HG03378 (cell line): ENCODE results near the gene SCN8A.

ENCODE experiments used
- ATAC-seq: cut with Tn5 transposase; IDR thresholded peaks from one replicate; pipeline ENCODE4 v1.9.1; 2021; ENCODE audit warnings: mild to moderate bottlenecking, moderate library complexity; ENCODE audit not compliant: unreplicated experiment

Gene SCN8A

GRCh38 chr12:51666696-51667095 lies 75.7 kb downstream of the SCN8A start:
- no peak for ATAC-seq

GRCh38 chr12:51667269-51667668 lies 76.2 kb downstream of the SCN8A start:
- ATAC-seq = no peak

- no peak for ATAC-seq
Measured at GRCh38 chr12:51669271-51669670, 78.2 kb downstream of the SCN8A start.

- no peak for ATAC-seq
Measured at GRCh38 chr12:51669996-51670395, 79.0 kb downstream of the SCN8A start.

- ATAC-seq = no peak
Measured at GRCh38 chr12:51672334-51672733, 81.3 kb downstream of the SCN8A start.

GRCh38 chr12:51675071-51675803 lies 84.2 kb downstream of the SCN8A start:
- no peak for ATAC-seq

- ATAC-seq = no peak
Measured at GRCh38 chr12:51676875-51677274, 85.8 kb downstream of the SCN8A start.

- ATAC-seq = no peak
Measured at GRCh38 chr12:51677284-51677968, 86.4 kb downstream of the SCN8A start.

- ATAC-seq = no peak
Measured at GRCh38 chr12:51678086-51678724, 87.2 kb downstream of the SCN8A start.

GRCh38 chr12:51682981-51683380 lies 91.9 kb downstream of the SCN8A start:
- ATAC-seq = no peak

GRCh38 chr12:51683763-51684357 lies 92.8 kb downstream of the SCN8A start:
- no peak for ATAC-seq

GRCh38 chr12:51686727-51687126 lies 95.7 kb downstream of the SCN8A start:
- ATAC-seq = no peak

- no peak for ATAC-seq
Measured at GRCh38 chr12:51687177-51687576, 96.1 kb downstream of the SCN8A start.

GRCh38 chr12:51687614-51688013 lies 96.6 kb downstream of the SCN8A start:
- no peak for ATAC-seq

- no peak for ATAC-seq
Measured at GRCh38 chr12:51689983-51690382, 99.0 kb downstream of the SCN8A start.

GRCh38 chr12:51692016-51692415 lies 101.0 kb downstream of the SCN8A start:
- ATAC-seq = no peak

GRCh38 chr12:51693569-51693968 lies 102.5 kb downstream of the SCN8A start:
- no peak for ATAC-seq

GRCh38 chr12:51694146-51694545 lies 103.1 kb downstream of the SCN8A start:
- ATAC-seq = no peak

- ATAC-seq = no peak
Measured at GRCh38 chr12:51695241-51696010, 104.4 kb downstream of the SCN8A start.

GRCh38 chr12:51699219-51699618 lies 108.2 kb downstream of the SCN8A start:
- no peak for ATAC-seq

- ATAC-seq = no peak
Measured at GRCh38 chr12:51700887-51701286, 109.9 kb downstream of the SCN8A start.
